Measurements from ENCODE around the gene COX19.
A peak's percentile ranks its signal among the peaks of the same experiment; 100 is the strongest.
"Not testable (repeated sequence)": the region's sequence is repeated elsewhere in the genome, so short reads cannot be mapped to it uniquely, and the experiment has no call there.

COX19 gene

GRCh38 chr7:976901-977325 is 1.6 kb upstream of the COX19 start:
- DNase-seq = no peak

GRCh38 chr7:975702-976473 is 539 bp upstream of the COX19 start:
- DNase-seq = no peak

DNA sequence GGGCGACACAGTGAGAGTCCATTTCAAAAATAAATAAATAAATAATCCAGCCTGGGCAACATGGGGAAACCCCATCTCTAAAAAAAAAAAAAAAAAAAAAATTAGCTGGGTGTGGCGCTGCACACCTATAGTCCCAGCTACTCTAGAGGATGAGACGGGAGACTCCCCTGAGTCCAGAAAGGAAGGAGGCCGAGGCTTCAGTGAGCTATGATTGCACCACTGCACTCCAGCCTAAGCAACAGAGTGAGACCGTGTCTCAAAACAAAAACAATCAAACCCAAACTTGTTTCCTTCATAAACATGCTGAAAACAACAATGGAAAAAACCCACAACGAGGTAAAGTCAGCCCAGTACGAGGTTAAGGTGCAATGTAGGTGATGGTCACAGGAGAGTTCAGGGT is 1.2 kb downstream of the COX19 start:
- DNase-seq = peak; percentile 23

DNA sequence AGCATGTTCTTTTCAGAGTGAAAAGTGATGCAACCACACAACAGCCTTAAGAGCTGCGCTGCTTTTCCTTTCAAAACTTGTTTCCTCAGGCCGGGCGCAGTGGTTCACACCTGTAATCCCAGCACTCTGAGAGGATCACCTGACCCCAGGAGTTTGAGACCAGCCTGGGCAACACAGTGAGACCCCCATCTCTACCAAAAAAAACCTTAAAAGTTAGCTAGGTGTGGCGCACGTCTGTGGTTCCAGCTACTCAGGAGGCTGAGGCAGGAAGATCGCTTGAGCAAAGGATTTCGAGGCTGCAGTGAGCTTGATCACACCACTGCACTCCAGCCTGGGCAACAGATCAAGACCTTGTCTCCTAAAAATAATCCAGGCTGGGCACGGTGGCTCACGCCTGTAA is 2.0 kb downstream of the COX19 start:
- DNase-seq = no peak

DNA sequence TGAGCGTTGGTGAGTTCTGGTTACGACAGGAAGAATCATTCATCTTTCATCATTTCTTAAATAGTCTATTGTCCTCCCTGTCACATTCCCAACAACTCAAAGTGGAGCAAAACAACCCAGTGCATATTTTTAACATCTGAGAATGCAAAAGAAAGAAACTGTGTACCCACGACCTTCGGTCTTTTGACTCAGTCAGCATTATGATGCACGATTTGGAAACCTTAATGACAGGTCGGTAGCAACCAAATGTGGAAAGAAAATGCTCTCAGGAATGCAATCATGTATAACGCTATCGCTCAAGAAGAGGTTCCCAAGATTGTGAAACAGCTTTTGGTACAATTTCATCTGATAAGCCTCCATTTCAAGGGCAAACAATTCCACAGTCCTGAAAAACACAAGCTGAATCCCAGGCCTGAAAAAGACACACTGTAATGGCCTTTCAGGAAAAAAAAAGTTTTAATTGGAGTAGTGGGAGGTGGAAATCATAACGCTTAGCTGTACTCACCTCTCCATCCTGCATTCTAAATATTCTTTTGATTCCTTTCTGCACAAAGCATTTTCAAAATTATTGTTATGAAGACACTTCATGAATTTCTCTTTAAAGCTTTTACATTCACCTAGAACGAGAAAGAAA is 2.6 kb downstream of the COX19 start:
- no peak for DNase-seq

- DNase-seq = no peak
Measured at GRCh38 chr7:972110-972509, 3.2 kb downstream of the COX19 start.

- no peak for DNase-seq
Measured at GRCh38 chr7:970744-971143, 4.6 kb downstream of the COX19 start.

DNA sequence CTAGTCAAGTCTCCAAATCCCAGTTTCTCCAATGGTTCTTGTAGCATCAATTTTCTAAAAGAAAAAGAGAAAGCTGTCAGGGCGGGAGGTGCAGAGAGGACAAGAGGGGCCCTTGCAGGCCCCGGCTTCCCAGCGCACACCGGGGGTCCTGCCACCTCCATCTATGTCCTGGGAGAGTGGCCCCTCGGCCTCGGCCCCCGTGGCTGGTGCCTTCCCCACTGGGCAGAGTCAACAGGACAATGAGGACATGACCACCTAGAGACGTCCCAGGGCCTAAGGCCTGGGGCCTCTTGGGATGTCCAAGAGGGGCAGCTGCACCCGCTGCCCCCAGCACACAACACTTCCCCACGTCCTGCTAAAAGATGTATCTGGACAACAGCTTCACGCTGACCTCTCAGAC is 5.9 kb downstream of the COX19 start:
- no peak for DNase-seq

DNA sequence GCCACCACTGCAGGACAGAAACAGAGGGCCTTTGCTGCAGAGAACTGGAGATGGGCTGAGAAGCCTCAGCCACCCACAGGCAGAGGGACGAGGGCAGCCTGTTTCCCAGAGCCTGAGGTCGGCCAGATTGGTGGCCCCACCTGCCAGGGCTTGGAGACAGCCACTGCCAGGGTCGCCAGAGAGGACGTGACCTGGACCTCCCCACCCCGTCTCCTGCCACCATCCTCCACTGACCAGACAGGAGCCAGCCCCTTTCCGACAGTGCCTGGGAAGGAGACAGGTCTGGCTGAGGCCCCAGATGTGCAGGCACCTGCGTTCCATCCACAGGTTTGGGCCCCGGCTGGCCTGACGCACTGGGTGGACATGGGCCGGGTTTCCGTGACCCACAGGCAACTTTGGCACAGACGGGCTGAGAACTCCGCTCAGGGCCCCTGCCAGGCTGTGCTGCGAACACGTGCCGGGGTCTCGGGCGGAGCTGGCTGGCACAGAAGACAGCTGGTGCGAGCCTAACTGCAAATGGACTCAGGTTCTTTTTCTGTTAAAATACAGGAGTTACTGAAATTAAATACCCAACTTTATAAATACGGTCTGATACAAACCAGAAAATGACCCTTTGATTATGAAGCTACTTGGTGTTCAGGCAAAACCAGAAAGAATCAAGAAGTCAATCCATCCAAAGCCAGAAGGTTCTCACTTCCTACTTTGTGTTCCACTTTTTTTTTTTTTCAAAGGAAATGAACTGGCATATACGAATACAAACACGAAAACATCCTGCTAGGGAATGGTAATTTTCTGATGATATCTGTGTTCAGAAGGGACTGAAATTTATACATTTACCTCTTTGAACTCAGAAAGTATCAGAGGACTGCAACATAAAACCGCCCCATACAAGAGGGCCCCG is 6.9 kb downstream of the COX19 start:
- DNase-seq = no peak

DNA sequence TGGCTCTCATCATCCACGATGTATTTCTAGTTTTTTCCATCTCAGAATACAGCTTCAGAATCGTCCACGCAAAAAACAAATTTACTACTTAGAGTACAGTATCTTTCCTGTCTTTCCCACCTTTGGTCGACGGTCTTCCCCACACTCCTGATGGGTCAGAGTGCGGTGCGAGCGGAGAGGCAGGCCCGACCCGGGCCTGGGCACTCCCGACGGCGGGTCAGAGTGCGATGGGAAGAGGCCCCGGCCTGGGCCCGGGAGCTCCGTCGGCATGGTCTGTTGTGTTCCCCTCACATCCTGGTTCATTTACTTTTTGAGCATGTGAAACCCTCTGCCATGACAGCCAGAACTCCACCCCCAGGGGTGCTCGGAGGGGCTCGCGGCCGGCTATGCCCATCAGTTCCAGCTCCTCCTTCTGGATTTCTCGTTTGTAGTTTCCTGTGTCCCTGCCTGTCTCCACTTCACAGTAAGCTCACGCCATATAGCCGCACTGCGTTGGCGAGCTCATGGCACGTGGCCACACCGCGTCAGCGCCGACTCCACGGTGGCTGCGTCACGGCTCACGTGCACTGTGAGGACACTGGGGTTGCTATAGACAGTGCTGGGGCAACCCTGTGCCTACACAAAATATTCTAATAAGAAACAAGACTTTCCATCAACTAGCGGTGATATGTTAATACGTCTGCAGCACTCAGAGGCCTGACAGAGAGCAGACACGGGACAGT is 7.8 kb downstream of the COX19 start:
- DNase-seq = no peak

- DNase-seq = no peak
Measured at GRCh38 chr7:966291-967069, 8.9 kb downstream of the COX19 start.

GRCh38 chr7:964401-965231 is 10.7 kb downstream of the COX19 start:
- no peak for DNase-seq

GRCh38 chr7:963236-964078 is 11.9 kb downstream of the COX19 start:
- no peak for DNase-seq

DNA sequence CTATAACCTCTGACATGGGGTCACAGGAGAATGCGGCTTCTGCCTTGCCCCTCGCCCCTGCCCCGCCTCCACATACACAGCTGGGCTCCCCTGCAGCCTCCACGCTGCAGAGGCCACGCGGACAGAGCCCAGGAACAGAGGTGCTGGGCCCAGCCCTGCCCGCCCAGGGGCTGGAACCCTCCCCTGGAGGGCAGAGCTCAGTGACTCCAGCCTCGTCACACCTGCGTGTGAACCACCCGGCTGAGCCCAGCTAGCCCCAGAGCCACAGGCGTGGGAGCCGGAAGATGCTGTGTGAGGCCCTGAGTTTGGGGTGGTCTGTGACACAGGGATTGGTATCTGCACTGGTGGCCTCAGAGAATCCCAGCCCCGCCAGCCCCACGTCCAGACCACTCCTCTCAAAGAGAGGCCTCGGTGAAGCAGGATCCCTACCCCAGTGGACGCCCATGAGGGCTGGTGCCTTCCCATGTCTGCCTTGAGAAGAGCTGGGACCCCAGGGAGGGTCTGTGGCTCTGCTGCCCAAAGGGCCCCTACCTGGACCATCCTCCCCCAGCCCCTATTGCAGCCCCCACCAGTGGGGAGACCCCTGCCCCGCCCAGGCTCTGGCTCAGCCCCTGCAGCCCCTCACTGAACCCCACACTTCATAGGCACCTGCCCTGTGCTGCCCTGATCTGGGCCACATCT is 12.8 kb downstream of the COX19 start:
- no peak for DNase-seq

GRCh38 chr7:961546-962400 is 13.6 kb downstream of the COX19 start:
- DNase-seq = no peak

DNA sequence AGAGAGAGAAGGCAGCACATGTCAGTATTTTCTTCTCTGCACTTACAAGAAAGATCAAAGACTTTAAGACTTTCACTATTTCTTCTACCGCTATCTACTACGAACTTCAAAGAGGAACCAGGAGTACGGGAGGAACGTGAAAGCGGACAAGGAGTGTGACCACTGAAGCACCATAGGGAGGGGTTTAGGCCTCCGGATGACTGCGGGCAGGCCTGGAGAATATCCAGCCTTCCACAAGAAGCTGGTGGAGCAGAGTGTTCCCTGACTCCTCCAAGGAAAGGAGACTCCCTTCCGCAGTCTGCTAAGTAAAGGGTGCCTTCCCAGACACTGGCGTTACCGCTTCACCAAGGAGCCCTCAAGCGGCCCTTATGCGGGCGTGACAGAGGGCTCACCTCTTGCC is 14.4 kb downstream of the COX19 start:
- DNase-seq = not testable (repeated sequence)

DNA sequence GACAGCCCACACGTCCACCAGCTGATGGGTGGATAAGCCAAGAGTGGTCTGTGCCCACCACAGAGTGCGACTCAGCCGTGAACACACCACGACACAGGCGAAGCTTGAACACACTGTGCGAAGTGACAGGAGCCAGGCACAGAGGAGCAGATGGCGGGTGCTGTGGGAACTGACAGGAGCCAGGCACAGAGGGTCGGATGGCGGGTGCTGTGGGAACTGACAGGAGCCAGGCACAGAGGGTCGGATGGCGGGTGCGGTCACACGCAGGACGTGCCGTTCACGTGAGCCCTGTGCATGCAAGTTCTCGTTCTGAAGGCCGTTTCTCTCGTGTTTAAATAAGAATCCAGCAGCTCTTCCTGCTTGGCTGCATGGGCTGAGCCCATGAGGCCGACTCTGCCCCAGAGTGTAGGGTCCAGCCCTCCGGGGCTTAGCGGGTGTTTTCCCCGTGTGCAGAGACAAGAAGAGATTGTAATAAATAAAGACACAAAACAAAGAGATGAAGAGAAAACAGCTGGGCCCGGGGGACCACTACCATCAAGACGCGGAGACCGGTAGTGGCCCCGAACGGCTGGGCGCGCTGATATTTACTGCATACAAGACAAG is 15.0 kb downstream of the COX19 start:
- no peak for DNase-seq

DNA sequence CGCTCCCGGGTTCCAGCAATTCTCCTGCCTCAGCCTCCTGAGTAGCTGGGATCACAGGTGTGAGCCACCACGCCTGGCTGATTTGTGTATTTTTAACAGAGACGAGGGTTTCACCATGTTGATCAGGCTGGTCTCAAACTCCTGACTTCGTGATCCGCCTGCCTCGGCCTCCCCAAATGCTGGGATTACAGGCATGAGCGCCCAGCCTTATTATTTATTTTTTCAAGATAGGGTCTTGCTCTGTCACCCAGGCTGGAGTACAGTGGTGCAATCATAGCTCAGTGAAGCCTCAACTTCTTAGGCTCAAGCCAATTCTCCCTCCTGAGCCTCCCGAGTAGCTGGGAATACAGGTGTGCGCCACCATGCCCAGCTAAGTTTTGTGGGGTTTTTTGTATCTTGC is 15.6 kb downstream of the COX19 start:
- DNase-seq = not testable (repeated sequence)

Data from CD4-positive, alpha-beta T cell treated with Interleukin-4 for 4 hours (primary cell).